ENCODE results near the gene PHLPP1.

Gene PHLPP1

DNA sequence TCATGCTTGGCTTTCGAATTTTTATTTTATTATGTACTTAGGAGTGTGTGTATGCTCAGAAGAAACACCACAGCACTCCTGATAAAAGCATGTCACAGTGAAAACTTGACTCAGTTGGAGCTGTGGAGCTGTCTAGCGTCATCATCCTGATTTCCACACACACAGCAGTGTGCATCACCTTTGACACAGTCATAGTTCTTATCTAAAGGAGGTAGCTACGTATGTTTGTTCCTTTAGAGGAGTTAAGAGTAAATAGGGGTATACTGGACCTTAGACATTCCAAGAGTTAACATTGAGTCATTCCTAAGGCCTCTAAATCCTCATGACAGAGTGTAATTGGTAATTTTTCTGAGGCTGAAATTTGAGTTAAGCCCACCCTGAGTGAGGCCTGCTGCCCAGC lies 96.9 kb downstream of the PHLPP1 start:
- DNase-seq = no peak

DNA sequence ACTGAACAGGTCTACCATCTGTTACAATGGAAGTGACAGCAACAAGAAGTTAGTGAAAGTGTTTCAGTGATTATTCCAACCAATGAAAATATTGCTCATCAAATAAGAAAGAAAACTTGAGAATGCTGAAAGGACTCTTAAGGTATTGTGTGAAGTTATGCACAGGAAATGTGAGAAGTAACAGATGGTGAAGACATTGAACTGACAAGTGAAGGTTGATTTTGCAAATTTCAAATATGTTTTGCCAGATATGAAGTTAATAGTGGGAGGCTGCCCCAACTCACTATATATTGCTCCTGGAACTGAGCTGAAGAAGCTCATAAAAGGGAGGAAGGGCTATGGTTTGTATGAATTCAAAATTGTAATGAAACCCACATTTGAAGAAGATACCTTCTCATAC lies 97.5 kb downstream of the PHLPP1 start:
- DNase-seq = no peak

DNA sequence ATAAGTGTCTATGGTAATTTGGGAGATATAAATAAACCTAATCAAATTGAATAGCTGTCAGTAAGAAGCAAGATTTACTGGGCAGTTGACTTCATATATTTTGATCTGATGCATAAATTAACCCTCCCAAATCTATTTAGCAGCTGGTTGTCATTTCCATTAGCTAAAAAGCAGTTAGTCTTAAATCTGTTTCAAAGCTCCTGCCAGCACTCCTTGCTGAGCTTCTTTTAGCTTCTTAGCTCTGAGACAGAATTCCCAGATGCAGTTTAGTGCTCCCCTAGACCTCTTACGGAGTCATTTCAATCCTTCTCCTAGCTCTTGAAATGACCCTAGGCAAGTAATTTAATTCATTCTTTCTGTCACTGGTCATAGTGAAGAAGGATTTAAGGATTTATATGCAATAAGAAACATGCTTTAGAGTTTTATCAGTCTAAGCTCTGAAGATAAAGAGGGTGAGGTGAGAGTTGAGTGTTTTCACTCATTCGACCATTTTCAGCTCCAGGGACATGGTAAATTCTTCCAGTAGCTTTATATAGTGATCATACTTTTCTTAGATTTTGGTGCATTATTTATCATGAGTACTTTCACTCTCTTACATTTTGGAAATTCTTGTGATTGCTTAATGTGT lies 98.9 kb downstream of the PHLPP1 start:
- no peak for DNase-seq

DNA sequence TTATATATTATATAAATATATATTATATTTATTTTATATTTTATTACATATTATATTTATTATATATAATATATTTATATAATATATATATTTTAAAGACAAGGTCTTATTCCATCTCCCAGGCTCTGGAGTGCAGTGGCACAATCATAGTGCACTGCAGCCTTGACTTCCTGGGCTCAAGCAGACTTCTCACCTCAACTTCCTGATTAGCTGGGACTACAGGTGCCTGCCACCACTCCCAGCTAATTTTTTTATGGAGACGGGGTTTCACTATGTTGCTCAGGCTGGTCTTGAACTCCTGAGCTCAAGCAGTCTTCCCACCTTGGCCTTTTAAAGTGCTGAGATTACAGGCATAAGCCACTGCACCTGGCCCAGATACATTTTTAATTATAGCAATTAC lies 110.0 kb downstream of the PHLPP1 start:
- no peak for DNase-seq

DNA sequence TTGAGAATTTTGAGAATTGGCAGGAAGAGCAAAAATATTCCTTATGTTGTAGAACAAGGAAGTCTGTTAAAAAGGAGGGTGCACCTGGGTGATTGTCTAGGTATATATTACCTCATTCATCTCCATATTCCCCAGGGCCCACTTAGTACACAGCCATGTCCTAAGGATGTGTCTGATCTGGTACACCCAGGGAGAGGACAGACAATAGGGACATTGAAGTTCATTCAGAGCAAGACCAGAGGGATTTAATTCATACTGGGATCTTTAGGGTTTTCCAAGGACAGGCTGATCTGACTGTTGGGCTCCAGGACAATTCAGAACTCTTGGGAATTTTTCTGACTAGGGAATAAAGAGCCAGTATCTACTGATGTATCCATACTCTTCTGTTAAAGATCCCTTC lies 112.1 kb downstream of the PHLPP1 start:
- DNase-seq = no peak

DNA sequence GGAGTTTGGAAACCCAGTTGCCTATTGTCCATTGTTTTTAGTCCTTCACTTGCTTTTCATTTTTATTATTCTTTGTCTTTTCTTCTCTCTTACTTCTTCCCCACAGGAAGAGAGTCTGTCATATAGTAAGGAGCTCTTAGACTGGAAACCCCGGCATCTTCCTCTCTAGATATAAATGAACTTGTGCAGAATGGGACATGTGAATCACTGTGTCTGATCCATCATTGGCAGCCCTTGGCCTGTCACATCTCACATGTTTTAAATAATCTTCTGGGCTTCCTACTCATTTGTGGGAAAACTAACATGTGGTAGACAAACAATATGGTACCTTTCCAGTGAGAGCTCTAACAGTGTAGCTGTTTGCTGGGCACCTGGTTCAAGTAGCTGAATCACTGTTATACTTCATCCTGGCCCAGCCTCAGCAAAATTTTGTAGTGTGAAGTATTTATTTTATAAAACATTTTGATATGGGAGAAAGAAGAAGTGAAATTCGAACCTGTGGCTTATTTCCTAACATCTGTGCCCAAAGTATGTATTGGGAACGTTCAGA lies 112.8 kb downstream of the PHLPP1 start:
- DNase-seq = no peak

DNA sequence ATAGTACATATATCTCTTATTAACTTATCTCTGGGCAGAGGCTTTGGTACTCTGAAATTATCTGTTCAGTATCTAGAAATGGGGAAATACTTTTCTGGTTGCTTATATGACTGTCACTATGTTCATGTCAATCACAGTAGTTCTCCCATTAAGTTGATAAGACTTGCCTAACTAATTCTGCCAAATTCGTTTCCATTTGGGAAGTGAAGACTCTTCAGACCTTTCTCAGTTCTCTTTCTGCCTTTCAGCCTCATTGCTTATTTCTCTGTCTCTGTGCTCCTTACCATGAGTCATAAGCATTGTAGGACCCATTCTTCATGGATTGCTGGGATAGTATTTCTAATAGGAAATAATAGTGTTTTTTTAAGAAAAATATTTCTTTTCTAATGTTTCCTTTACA lies 113.5 kb downstream of the PHLPP1 start:
- DNase-seq = no peak

DNA sequence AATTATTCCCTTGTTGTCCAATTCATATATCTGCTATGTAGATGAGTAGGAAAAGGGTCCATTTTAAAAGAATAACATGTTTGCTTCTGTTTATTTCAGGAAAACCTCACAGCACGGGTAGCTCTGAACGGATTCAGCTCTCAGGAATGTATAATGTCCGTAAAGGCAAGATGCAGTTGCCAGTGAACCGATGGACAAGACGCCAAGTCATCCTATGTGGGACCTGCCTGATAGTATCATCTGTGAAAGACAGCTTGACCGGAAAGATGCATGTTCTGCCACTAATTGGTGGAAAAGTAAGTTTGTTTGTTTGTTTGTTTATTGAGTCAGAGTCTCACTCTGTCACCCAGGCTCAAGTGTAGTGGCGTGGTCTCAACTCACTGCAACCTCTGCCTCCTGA lies 114.6 kb downstream of the PHLPP1 start:
- DNase-seq = no peak

DNA sequence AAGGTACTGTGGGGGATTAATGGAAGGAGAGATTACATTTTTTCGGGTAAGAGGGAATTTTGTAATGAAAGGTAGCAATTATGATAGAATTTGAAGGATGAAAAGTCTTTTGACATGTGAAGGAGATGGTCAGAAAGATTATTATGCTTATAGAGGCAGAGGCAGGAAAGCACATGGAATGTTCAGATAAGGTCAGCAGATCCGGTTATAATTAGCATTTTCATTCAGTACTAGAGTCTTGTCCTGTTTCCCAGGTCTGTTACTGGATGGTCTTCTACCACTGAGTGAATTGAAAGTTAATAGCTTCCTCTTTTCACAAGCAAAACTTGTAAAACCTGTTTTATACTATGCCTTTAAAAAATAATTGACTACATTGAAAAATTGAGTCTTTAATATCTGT lies 116.9 kb downstream of the PHLPP1 start:
- DNase-seq = no peak

DNA sequence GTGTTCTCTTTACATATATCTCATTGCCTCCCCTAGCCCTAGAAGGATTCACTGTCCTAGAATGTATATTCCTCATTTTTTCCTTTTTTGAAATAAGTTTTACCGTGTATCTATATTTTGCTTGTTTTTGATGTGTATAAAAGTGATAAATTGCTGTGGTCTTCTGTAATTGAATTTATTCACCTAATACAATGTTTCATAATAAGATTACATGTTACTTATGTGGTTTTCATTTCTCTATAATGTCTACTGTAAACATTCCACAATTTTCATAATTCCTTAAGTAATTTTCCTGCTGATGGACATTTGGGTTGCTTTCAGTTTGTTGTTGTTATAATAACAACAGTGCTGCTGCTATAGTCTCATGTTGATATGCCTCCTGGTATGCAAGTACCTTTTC lies 118.2 kb downstream of the PHLPP1 start:
- no peak for DNase-seq

DNA sequence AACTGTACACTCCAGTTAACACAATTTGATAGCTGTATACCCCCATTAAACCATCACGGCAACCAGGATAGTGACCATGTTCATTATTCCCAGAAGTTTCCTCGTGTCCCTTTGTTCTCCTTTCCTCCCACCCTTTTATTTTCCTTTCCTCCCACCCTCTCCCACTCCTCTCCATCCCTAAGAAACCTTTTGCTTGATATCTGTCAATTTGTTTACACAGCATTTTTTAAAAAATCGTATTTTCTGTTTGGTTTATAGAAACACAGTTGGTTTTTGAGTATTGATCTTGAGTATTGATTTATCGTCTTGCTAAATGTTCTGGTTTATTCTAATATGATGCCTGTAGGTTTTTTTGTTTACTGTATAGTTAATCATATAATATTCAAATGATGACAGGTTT lies 119.4 kb downstream of the PHLPP1 start:
- DNase-seq = no peak

DNA sequence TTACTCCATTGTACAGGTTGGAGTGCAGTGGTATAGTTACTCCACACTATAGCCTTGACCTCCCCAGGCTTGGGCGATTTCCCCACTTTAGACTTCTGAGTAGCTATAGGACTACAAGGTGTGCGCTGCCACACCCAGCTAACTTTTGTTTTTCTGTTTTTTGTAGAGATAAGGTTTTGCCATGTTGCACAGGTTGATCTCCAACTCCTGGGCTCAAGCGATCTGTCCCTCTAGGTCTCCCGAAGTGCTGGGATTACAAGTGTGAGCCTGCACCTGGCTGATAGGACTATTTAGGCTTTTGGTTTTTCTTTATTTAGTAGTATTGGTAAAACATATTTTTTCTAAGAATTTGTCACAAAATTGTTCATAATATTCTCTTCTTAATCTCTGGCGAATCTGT lies 121.7 kb downstream of the PHLPP1 start:
- no peak for DNase-seq

DNA sequence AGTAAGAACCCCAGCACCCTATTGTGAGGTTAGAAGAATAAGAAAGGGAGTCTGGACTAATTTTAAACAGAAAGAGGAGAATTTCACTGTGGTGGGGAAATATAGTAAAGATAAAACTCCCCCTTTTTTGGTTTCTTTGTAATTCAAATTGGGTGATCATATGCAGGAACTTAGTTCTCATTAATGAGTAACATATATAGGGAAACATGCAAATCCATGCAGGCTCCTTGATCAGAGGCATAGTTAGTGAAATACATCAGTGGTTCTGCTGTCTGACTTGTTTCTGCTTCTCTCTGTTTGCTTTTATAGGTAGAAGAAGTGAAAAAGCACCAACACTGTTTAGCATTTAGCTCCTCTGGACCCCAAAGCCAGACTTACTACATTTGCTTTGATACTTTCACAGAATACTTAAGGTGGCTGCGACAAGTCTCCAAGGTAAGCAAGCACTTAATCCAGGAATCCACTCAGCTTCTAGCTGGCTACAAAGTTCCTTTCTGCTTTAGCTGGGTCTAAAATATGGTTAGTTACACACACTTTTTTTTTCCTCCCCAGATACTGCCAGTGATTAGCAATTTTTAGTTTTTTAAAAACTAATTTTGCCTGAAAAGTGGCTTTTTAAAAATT lies 123.2 kb downstream of the PHLPP1 start:
- DNase-seq = no peak

DNA sequence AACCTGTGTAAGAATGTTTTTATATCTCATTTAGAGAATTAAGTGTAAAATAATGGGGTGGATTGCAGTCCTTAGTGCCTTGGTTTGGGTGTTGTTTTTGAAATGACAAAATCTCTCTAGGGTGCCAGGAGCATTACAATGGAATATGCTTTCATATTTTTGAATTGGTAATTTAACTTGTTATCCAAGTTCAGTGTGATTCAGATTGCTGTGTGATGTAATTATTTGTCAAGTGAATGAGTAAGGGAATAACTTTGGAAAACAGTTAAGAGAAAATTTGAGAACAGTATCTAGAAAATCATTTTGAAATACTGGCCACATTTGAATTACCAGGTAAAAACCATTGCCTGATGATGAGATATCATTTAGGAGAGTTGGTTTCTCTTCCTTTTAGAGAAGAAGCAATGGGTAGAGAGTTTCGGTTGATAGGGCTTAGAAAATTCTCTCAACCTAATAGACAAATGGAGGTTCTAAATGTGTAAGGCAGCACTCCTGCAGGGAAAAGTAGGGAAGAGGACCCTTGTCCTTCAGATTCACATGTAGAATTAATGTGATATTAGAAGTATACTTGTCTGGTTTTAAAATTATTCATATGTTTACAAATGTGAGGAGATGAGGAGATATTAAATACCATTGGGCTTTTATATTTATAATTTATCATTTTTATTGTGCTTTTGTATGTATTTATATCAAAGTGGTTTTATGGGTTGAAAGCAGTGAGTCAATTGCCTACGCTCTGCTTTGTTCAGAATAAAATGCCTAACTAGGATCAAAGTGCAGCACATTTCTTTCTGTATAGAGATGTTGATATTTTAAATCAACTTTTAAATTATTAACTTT lies 124.8 kb downstream of the PHLPP1 start:
- no peak for DNase-seq

DNA sequence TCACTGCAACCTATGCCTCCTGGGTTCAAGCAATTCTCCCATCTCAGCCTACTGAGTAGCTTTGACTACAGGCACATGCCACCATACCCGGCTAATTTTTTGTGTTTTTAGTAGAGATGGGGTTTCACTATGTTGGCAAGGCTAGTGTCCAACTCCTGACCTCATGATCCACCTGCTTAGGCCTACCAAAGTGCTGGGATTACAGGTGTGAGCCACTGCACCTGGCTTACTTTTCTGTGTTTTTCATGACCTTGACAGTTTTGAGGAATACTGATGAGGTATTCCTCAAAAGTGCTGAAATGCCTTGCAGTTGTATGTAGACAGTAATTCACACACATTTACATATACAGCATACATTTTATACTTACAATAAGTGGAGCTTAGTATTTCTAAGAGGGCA lies 126.1 kb downstream of the PHLPP1 start:
- DNase-seq = no peak

DNA sequence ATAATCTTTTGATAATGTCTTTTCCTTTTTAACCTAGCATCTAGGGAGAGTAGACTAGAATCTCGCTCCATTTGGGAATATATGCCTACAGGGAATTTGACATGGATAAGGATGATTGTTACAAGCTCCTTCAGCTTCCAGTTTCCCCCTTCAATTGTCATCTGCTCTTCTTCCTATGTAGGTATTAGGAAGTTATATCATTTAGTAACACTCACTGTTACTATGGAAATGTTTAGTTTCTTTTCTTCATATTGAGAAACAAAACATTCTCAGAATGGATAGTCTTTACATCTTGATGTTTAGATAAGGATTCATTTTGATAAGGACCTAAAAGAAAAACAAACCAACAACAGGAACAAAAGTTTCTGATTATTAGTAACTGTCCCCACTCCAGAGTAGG lies 127.6 kb downstream of the PHLPP1 start:
- DNase-seq = peak; percentile 40

DNA sequence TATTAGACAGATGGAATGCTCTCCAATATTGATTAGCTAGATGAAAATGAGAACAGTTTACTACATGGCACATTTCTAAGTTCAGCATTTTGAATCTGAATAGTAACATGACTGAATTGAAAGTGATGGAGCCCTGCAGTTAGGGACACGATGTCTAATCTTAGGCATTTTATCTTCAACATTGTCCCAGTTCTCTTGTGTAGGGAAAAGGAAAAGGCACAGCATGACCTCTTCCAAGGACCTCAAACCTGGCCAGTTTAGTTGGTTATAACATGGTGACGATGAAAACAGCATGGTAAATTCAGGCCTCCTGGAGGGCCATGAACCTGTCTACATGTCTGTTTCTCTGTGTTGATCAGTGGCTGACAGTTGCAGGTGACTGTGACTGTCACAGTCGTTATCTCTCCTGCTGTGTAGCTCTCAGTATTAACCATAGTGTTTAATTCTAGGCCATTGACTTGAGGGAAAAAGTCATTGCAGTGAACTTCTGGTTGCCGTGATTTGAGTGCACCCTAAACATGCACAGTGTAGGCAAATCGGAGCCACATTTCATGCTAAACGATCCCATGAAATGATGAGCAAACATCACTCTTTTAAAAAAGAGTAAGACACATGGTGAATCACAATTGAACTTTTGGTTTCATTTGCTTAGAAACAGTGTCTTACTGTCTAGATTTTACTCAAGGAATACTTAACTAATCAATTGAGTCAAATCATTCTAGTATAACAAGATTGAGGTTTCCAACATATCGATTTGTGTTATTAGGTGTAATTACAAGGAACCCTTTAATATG lies 129.7 kb downstream of the PHLPP1 start:
- DNase-seq = peak; percentile 80

DNA sequence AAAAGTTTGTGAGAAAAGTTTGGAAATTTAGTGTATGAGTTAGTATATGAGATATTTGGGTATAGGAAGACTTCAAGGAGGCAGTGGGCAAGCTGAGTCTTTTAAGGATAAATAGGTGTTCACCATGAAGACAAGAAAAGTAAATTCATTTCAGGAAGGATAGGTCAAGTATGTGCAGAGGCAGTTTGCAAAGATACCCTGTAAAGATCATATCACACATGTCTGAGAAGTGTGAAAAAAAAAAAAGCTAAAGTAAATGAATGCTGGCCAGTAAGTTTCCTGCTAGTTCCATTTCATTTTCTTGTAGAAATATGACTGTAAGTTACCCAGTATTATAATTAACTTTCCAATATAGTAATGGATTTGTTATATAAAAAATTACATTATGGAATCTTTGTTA lies 131.0 kb downstream of the PHLPP1 start:
- DNase-seq = peak; percentile 51

DNA sequence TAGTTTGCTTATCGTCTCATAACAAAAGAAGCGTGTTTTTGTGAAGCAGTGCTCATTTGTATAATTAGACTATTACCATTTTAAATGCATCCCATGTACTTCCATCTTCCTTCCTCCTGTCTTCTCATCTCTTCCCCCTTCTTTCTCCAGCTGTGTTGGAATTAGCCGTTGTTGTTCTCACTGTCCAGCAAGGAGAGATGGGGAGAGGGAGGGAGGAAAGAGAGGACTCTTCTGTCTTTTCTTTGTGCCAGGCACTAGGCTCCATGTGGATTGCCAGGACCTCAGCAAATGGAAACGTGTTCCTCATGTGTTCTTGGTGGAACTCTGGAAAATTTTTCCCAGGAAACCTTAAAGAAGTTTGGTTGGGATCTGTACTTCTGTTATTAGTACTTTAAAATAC lies 131.7 kb downstream of the PHLPP1 start:
- no peak for DNase-seq

DNA sequence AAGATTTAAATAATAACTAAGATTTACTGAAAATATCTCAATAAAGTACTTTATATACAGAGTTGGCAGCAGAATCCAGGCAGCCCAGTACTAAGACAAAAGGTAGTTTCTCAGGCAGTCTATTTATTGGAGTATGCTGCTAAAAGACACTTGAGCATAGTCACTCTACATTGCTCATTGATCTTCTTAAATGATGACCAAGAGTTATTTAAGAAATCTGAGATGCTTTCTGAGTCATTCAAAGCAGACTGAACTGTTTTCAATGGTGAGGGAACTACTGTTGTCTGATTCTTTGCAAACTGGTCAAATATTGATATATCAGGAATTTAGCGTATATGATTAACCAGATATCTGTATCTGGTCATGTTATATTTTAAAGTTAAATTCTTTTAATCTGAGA lies 133.6 kb downstream of the PHLPP1 start:
- DNase-seq = no peak

DNA sequence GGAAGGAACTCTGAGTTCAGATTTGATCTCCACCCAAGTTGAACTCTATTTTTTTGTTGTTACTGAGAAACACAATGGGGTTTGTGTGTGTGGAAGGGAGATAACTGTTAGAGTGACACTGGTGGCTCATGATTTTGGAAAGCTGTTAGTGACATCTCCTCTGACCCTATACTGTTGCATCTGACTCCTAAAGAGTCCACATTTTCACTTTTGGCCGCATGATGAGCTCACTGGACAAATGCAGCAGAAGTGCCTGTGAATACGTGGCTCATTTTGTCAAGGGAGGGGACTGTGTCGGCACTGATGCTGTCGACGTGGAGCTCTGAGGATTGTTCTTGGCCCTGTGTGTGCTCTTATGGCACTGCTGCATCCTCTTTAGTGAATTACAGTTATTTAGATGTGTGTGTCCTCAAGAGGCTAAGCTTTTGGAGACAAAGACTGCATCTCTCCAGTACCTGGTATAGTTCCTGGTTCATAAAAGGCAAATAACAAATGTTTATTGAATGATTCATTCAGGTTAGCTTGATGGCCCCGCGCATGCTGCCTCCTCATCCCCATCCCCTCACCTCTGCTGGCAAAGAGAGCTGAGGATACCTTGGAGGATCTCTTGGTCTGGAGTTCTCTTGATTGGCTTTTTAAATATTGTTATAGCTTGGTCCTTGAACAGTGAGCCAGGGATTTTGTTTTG lies 135.4 kb downstream of the PHLPP1 start:
- DNase-seq = no peak

DNA sequence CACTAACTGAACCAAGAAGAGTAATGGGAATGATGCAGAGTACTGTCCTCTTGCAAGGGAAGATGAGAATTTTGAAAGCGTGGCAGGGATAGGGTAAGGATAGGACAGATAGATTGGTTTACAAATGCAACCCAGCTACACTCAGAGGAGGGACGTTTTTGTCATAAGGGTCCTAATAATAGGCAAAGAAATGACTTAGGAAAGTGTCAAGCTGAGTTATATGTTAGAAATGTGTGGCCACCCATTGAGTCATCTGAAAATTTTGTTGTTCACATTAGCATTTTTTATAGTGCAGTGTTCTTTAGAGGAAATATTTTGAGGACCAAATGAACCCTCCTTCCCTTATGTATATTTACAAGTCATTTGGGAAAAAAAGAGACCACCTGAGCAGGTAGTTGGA lies 137.5 kb downstream of the PHLPP1 start:
- no peak for DNase-seq

DNA sequence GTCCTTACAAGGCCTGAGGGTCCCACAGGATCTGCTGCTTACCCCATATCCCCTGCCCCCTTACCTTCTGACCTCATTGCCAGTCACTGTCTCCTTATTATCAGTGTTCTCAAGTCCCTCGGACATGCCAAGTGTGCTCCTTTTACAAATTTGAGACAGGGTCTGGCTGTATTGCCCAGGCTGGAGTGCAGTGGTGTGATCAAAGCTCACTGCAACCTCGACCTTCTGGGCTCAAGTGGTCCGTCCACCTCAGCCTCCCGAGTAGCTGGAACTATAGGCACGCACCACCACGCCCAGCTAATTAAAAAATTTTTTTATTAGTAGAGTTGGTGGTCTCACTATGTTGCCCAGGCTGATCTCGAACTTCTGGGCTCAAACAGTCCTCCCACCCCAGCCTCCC lies 141.0 kb downstream of the PHLPP1 start:
- DNase-seq = no peak

Data from activated CD4-positive, alpha-beta T cell treated with anti-CD3 and anti-CD28 coated beads, Interleukin-10, Interleukin-2, amounts not matched to agents 100 ng/mL and 50 ng/mL, durations not matched to agents 16 hours and 8 hours (primary cell).